GM19468 (cell line): Measurements from ENCODE around the gene PHYKPL.

Source experiments
- ATAC-seq: cut with Tn5 transposase; IDR thresholded peaks from one replicate; pipeline ENCODE4 v1.9.1; 2021; ENCODE audit warnings: mild to moderate bottlenecking, moderate library complexity, moderate number of reproducible peaks; ENCODE audit not compliant: unreplicated experiment; ENCODE audit errors: extremely low read depth

The PHYKPL gene

DNA sequence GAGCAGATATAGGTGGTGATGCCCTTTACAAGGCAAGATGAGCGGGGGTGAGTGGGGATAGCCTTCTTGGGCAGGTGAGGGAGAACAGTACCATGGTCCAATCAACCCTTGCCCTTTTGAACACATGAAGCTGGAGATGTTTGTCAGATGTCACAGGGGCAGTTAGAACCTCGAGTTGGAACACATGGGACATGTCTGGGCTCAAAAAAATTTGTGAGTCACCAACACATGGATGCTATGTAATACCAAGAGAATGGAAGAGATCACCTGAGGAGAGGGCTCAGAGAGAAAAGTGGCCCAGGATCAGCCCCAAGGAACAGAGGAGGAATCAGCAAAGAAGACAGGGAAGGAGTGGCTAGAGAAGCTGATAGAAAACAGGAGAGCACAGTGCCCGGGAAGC is 4.7 kb downstream of the PHYKPL start:
- no peak for ATAC-seq

- ATAC-seq, result no peak
Observed at GRCh38 chr5:178227138-178227659, 5.4 kb downstream of the PHYKPL start.

DNA sequence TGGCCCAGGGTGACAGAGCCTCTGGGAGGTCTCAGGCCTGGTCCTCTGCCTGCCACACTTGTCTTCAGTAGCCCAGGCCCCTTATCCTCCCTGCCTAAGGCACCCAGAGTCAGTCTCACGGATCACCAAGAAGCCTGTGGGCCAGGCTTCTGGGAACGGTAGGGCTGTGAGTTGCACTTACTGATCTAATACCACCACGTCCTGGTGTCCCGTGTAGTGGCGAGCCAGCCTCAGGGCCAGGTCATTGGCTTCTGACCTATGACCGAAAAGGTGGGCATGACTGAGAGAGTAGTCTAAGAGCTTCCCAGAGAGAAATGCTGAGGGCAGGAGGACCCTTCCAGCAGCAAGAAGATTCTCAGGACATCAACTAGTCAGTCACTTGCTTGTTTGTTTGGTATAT is 7.4 kb downstream of the PHYKPL start:
- no peak for ATAC-seq

DNA sequence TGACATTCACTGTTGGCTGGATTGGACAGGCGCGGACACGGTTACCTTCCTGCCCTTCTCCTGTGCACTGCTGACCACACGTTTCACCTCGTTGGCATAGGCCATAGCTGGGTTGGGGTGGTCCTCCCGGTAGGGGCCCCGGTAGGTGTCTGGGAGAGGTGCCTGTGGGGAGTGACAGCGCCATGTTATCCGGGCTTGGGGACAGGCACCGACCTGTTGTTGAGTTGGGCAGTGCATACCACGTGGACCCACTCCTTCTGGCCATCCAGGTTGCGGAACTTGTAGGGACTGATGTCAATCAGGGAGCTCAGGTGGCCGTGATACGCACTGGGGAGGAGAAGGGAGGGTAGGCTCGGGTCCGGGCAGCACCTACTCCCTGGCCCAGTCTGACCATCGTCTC is 8.2 kb downstream of the PHYKPL start:
- no peak for ATAC-seq

- ATAC-seq, result no peak
Observed at GRCh38 chr5:178223828-178224335, 8.7 kb downstream of the PHYKPL start.

DNA sequence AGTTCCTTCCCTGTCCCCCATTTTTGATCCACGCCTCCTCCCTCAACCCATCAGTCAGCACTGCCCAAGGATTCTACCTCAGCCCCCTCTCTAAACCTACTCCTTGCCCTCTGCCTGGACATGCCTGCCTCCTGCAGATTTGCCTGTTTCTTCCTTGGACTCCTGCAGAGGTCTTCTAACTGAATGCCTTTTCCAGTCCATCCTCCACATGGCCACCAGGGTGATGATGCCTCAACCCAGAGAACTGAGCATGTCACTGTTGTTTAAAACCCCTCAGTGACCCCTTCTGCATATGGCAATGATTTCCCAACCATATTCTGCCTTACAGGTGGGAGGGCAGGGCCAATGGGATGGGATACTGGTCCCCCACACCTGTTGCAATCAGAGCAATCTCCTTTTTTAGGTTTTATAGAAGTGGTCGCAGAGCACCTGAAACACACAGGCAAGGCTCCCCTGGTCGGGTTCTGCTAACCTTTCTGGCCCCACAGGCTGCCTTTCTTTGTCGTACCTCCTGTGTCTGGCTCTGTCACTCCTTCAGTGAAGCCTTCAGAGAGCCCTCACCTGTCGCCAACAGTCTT is 9.3 kb downstream of the PHYKPL start:
- no peak for ATAC-seq

GRCh38 chr5:178222292-178222691 is 10.3 kb downstream of the PHYKPL start:
- no peak for ATAC-seq

GRCh38 chr5:178221853-178222252 is 10.7 kb downstream of the PHYKPL start:
- no peak for ATAC-seq

DNA sequence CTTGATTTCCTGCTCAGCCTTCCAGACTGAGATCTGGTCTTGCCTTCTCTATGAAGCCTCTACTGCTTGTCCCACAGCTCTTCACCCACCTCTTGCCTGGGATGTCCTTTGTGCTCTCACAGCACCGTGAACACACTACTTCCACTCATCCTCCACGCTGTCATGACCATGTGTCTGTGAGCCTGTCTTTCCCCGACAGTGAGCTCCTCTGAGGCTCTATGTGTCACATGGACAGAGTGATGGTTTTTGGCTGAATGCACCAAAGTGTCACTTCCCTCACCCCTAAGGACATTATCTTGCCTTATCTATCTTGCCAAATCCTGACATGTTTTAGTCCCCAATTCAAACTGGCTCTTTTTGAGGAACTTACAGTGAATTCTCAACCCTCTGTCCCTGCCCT is 11.3 kb downstream of the PHYKPL start:
- no peak for ATAC-seq

- ATAC-seq, result no peak
Observed at GRCh38 chr5:178218827-178219226, 13.8 kb downstream of the PHYKPL start.

DNA sequence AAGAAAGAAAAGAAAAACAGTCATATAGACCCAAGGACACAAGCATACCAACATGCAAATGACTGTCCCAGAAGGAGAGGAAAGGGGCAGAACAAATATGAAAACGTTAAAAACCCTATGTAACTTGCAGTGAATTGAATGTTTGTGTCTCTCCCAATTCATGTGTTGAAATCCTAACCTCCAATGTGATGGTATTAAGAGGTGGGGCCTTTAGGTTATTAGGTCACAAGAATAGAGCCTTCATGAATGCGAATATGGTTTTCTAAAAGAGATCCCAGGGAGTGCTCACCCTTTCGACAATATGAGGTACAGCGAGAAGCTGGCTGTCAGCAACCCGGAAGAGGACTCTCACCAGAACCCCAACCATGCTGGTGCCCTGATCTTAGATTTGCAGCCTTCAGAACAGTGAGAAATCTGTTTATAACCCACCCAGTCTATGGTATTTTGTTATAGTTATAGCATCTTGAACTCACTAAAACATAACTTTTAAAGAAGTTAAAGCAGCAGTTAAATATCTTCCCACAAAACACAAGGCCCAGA is 14.3 kb downstream of the PHYKPL start:
- no peak for ATAC-seq

DNA sequence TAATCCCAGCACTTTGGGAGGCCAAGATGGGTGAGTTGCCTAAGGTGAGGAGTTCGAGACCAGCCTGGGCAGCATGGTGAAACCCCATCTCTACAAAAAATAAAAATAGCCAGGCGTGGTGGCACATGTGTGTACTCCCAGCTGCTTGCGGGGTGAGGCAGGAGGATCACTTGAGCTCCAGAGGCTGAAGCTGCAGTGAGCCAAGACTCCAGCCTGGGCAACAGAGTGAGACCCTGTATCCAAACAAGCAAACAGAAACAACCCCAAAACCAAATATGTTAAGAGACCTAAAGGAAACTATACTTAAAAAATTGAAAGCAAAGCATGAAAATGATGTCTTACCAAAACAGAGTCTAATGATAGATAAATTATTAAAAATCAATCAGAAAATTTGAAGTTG is 15.8 kb downstream of the PHYKPL start:
- ATAC-seq, result no peak

- ATAC-seq, result no peak
Observed at GRCh38 chr5:178216088-178216534, 16.5 kb downstream of the PHYKPL start.

DNA sequence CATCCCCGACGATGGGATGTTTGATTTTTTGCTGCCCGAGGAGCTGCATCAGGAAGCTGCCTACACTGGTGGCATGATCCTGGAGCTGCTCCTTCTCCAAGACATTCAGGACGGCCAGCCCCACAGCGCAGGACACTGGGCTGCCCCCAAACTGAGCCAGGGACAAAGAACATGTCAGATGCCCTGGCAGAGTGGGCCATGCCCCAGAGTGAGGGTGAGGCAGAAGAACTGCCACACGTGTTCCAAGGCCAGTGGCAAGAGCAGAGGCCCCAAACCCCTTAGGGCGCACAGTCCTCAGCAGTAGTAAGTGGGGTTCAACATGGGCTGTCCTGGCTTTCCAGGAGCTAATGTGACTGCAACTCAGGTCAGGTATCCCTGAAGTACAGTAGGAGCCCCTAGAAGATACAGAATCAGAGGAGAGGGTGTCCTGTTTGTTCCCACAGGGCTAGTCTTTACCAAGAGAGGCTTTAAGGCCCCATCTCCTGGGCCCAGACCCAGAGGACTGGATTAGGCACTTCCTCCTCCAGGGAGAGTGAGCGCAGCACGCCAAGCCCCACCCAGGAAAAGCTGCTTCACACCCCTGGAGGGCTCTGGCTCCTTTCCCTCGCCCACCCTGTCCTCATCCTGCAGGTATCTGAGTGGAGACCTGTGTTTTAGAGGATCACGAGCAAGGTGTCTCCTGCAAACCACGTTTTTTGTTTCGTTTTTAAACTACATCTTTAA is 17.2 kb downstream of the PHYKPL start:
- ATAC-seq, result no peak

DNA sequence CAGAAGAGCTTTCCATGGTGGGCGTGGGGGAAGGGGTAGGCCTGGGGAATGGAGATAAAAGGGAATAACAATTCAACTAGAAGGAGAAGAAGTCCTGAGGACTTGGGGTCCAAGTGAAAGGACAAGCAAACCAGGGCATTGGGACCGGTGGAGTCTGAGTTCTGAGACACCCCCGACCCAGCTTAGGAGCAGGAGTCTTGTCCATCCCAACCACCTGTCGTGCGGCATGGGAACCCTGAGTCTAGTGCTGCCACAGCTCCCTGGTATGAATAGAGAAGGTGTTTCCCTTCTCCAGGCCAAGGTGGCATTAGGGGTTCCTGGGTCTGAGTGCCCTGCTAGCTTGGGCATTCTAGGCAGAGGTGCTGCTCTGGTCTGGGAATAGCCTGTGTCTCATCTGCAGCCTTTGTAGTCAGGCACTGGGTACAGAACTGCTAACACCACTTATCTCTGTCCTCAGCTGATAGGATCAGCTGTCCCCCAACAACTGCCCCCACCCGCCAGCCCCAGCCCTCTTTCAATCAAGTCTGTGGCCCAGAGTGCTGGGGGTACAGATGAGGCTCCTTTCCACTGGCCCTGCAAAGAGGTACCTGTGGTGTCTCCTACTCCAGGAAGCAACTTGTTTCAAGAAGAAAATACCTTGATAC is 18.3 kb downstream of the PHYKPL start:
- ATAC-seq, result no peak

- no peak for ATAC-seq
Observed at GRCh38 chr5:178213748-178214151, 18.9 kb downstream of the PHYKPL start.

GRCh38 chr5:178213003-178213461 is 19.6 kb downstream of the PHYKPL start:
- no peak for ATAC-seq

- ATAC-seq, result no peak
Observed at GRCh38 chr5:178212241-178213002, 20.2 kb downstream of the PHYKPL start.

GRCh38 chr5:178211095-178212048 is 21.2 kb downstream of the PHYKPL start:
- ATAC-seq, result no peak
